GM19324 (cell line): ENCODE measurements around the gene WFDC5.
"Not testable (repeated sequence)": the region's sequence is repeated elsewhere in the genome, so short reads cannot be mapped to it uniquely, and the experiment has no call there.

Experiments
- ATAC-seq: cut with Tn5 transposase; IDR thresholded peaks from one replicate; pipeline ENCODE4 v1.9.1; 2021; ENCODE audit warnings: mild to moderate bottlenecking, moderate library complexity; ENCODE audit not compliant: unreplicated experiment, low FRiP score

The WFDC5 gene

DNA sequence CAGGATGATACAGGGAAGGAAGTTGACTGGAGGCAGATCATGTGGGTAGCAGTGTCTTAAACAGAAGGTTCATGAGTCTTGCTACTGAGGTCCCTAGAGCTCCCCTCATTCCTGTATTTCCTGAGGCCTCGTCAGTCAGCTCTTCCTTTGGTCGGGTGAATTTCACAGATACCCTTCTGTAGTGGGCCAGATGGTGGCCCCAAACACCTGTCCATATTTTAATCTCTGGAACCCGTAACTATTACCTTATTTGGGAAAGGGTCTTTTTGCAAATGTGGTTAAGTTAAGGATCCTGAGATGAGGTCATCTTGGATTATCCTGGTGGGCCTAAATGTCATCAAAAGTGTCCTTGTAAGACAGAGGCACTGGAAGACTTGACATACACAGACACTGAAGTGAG is 23.6 kb downstream of the WFDC5 start:
- no peak for ATAC-seq

DNA sequence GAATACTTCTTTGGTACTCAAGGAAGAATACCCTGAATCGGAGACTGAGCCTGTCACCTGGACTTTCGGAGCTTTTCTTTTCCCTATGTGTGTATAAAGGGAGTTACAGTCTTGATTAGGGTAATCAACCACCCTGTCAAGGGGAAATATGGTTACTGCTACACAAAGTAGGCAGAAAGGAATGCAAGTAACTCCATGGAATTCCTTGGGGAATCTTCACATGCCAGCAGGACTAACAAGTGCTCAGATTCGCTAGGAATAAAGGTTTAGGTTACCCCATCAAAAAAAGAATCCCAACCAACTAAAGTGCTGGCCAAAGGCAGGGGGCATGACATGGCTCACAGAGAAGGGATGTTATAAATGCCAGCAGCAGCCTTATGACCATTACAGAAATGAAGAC is 24.5 kb downstream of the WFDC5 start:
- no peak for ATAC-seq

DNA sequence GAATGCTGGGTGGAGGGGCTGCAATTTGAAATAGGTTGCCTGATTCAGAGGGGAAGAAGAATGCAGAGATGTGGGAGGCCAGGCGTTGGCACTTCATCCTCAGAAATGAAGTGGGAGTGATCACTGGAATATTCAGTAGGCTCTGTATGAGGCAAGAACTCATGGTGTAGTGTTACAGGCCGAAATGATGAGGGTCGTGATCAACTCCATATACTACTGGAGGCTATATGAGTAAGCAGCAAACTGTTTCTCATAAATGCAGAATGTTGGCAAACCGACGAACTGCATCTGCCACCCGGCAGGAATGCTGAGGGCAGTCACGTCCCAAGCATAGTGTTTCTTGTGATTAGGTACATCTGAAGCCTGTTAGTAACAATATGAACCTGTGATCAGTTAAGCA is 26.7 kb downstream of the WFDC5 start:
- ATAC-seq, result no peak

DNA sequence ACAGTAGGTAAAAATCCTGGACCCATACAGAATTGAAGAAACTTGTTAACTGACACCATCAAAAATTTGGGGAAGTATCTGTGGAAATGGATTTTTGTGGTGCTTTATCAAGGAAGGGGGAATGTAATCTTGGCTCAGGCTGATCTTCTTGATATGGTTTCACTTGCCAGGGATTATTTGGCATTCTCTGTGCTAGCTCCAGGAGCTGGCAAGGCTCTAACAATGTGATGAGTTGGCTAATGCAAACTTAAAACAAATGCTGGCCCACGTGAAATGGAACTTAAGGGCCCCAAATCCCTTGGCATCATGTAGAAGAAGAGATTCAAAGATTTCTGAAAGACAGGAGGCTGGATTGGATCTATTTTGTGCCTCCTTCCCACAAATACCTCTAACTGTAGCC is 27.2 kb downstream of the WFDC5 start:
- ATAC-seq, result no peak

DNA sequence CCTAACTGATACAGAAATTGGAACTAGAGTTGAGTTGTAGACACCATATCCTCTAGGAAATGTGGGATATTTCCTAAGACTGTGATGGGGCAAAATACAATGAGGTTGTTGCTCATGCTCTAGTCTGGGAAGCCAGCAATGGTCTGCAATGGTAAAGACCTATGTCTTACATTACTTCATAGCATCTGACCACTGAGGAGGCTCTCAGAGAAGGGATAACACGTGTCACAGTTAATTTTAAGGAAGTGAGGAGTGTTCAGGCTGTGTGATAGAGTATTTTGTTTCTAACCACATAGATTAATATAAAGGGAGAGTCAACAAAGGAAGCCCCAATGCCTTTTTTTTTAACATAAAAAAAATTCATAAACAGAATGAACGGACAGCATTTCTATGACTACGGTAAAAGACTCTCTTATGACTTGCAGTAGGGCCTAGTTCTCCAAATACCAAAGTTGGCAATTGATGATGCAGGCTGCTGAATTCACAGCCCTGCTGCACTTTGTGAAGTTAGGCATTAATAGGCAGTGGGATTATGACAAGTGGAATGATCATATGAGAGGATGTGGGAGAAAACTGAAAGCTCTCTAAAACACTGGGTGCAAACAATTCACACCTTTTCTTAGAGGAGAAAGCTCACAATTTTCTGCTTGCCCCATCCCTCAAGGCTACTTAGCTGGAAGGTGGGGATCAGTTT is 27.7 kb downstream of the WFDC5 start:
- no peak for ATAC-seq

DNA sequence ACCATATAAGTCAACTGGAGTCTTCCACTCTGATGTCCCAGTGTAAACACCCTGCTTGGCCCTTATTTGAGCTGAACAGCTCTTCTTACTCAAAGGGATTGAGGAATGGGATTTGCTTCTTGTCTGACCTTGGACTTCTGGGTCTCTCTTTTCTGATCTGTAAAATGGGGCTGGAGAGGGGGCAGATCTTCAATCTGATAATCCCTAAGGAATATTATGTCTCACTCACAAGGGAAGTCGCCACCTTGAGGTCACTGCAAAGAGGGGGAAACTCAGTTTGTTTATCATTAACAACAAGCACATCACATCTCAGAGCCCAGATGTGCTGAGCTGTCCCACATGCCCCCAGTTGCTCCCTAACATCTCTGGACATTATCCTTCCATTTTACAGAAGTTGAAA is 29.1 kb downstream of the WFDC5 start:
- ATAC-seq, result no peak

DNA sequence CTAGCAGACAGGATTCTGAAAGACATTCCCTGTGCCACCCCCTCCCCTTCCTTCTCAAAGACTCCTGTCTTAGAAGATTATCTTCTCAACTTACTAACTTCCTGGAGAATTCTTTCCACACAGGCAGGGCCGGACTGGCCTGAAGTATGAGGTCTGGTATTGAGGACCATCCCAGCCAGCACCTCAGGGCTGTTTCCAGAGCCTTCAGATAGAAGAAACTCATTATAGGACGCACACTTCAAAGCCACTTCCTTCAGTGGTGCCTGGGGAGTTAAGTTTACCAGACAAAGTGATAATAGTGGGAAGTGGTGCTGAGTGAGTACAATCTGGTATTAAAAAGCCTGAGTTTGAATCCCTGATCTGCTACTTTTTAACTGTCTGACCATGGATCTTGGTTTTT is 29.7 kb downstream of the WFDC5 start:
- ATAC-seq, result no peak

DNA sequence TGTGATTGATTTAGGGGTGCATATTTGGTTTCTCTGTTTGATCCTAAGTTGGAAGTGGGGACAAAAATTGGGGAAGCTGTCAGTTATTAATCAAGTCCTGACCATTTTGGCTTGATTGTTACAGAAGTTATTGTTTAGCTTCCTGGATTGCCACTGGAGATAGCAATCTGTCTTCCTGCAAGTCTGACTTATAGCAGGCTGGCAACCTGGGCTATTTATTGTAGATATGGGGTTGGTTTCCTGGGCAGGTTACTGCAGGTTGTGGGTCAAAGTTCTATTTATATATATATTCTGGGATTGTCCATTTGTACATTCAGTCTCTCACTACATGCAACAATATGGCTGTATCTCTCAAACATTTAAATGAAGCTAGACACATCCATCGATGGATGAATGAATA is 31.8 kb downstream of the WFDC5 start:
- ATAC-seq, result no peak

DNA sequence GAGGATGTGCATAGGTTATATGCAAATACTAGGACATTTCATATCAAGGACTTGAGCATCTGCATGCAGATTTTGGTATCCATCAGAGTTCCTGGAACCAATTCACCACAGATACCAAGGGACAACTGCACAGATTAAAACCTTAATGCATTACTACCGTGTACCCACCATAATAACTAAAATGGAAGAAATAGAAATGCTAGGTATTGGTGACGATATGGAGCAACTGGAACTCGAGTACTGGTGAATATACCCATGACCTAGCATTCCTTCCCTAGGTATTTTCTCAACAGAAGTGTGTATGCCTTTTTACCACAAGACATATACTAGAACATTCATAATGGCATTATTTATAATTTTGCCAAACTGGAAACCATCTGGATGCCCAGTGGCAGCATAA is 32.5 kb downstream of the WFDC5 start:
- no peak for ATAC-seq

DNA sequence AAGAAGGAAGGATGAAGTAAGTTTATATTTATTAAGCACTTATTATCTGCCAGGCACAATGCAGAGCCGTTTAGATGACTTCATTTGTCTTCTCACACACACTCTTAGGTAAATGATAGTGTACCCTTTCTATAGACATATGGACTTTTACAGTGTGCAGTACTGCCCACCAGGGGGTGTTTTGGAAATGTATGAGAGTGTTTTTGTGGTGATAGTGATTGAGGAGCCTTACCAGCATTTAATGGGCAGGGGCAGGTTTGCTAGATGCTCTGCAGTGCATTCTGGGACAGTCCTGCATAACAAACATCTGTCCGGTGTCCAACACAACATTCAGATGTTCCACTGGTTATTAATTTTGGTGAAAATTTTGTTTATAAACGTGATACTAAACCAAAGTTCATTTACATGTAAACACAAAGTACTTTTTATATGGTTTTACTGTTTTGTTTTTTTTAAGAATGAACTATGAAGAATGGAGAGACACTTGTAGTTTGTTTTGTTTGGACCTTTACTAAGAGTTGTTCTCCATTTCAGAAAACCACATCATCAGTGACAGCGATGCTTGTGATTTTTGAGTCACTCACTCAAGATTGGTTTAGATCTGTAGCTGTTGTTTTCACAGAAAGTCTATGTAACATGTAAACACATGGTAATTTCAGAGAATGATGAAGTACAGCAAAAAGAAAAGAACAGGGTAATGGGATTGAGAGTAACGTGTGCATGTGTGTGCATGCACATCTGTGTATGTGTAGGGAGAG is 33.9 kb downstream of the WFDC5 start:
- ATAC-seq, result no peak

DNA sequence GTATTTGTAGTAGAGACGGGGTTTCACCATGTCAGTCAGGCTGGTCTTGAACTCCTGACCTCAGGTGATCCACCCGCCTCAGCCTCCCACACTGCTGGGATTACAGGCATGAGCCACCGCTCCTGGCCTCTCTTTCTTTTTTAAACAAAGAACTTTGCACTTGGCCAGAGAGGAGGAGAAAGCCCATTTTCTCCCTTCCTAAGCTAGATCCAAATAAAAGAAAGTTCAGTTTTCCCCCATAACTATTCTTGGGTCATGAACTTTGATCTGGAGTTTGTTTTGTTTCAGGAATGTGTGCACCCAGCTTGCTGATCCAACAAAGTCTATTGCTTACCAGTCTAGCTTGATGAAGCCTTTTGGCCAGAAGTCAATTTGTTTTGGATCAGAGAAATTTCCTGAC is 37.4 kb downstream of the WFDC5 start:
- ATAC-seq, result no peak

DNA sequence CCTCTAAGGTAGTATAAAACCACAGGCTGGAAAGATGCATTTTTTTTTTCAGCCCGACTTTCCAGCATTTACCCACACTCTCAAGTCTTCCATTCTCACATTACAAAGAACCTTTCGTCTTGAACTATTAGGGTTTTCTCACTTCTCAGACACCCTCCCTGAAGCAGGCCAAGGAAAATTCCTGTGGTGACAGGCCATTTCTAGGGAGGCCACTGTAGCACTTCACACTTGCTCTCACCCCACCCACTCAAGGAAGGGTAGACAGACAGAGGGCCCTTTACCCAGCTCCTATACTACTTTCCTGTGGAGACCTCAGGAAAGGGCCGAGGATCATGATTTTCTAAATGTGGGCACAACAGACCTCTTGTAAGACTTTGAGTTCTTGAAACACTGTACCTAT is 41.8 kb downstream of the WFDC5 start:
- no peak for ATAC-seq

DNA sequence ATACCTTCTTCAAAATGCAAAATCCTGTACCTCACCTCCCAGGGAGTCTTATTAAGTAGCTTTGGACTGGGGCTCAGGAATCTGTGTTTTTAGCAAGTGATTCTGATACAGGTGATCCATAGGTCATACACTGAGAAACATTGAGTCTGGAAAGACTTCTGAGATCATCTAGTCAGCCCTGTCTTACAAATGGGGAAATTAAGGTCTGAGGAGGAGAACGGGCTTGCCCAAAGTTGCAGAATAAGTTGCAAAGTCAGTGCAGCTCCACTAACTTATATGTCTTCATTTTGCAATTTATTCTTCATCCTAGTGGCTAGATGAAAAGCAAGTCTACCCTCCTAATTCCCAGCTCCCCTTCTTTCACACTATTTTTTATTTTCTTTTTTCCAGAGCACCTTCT is 42.9 kb downstream of the WFDC5 start:
- ATAC-seq, result no peak

DNA sequence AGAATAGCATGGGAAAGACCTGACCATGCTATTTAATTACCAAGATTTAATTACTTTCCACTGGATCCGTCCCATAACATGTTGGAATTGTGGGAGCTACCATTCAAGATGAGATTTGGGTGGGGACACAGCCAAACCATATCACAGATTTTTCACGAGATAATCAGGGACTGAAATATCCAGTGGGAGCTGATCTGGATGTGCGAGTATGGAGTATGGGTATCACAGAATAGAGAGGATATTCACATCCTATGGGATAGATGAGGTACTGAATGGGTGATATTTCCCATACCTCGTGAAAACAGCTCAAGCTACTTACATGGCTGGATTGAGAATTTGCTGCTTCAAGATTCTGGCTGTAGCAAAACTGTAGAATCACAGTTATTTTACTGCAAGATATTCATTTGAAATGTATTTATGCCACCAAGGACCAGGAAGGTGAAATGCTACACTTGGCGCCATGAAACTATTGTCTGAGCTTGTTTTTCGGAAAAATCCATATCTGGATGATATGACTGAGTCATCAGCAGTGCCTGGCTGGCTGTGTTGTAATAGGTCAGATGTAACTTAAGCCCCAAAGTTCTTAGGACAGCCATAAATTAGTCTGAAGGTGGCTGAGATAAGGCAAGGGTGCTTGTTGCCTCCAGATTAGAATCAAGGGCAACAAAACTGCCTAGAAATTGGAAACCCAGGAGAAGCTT is 43.9 kb downstream of the WFDC5 start:
- ATAC-seq, result no peak

DNA sequence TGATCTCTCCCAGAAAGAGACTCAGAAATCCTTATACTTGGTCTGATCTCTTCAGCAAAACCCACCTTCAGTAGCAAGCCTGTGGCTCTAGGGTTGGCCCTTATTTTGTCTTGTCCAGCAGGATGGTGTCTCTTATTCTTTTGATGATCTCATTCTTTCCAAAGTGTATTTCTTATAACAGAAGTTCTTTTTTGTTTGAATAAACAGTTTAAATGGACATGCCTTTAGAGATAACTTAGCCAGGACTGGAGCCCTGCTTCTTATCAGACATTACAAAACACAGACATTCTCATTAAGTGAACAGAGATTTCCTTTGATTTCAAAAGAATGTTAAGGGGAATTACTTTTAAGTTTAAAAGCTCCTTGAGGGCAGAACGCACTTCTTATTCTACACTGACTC is 45.7 kb downstream of the WFDC5 start:
- no peak for ATAC-seq

DNA sequence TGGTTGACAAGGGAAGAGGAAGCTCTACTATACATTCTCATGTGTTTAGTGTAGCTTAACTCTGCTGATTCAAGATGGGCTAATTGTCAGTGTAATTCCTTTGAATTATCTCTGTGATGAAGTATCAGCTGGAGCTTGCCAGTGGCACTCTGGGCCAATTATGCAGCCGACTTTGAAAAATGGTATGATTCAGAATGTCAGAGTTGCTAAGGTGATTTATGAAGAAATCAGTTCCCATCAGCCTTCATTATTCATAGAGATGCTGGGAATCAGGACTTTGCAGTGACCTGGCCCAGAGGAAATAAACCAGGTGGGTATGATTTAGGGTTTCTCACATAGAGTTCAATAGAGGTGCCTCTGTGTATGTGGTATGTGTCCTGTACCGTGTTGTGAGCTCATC is 47.4 kb downstream of the WFDC5 start:
- no peak for ATAC-seq

DNA sequence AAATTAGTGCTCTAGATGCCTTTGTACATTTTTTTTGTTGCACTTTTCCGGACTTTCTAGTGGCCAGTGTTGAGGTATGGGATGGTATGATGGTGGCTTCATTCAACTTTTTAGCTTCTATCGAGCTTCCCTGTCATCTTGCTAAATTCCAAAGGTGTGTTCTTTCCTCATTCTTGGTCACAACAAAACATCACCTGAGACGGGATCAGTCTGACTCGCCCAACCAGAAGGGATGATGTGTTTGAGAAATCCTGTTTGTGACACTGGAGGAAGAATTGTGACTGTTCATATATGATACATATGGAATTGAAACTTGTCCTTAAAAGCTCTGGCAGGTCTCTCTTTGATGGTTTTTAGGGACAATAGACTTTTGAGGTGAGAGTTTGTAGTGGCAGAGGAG is 47.9 kb downstream of the WFDC5 start:
- ATAC-seq, result no peak

DNA sequence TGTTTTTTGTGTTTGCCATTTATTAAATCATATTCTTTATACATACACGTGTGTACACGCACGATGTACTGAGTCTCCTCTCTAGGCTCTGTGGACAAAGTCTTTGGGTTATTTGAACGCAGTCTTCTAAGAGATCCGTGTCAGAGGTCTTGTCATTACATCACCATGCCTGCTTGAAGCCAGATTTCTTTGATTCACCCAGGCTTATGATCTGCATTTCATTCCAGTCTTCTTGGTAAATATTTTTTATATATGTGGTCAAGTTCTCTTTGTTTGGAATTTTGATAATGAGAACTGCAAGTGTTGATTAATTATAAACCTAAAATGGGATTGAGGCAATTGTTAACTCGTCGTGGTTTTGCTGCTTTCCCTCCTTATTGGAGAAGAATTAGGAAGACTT is 48.6 kb downstream of the WFDC5 start:
- no peak for ATAC-seq

DNA sequence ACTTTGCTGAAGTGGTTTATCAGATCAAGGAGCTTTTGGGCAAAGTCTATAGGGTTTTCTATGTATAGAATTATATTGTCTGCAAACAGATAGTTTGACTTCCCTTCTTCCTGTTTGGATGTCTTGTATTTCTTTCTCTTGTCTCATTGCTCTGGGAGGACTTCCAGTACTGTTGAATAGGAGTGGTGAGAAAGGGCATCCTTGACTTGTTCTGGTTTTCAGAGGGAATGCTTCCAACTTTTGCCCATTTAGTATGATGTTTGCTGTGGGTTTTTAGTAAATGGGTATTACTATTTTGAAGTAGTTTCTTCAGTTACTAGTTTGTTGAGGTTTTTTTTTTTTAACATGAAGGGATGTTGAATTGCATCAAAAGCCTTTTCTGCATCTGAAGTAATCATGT is 50.2 kb downstream of the WFDC5 start:
- no peak for ATAC-seq

DNA sequence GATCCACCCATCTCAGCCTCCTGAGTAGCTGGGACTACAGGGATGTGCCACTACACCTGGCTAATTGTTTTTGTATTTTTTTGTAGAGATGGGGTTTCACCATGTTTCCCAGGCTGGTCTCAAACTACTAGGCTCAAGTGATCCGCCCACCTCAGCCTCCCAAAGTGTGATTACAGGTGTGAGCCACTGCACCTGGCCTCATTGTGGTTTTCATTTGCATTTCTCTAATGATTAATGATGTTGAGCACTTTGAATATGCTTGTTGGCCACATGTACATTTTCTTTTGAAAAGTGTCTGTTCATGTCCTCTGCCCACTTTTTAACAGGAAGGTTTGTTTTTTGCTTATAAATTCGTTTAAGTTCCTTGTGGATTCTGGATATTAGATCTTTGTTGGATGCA is 51.9 kb downstream of the WFDC5 start:
- not testable (repeated sequence) for ATAC-seq

DNA sequence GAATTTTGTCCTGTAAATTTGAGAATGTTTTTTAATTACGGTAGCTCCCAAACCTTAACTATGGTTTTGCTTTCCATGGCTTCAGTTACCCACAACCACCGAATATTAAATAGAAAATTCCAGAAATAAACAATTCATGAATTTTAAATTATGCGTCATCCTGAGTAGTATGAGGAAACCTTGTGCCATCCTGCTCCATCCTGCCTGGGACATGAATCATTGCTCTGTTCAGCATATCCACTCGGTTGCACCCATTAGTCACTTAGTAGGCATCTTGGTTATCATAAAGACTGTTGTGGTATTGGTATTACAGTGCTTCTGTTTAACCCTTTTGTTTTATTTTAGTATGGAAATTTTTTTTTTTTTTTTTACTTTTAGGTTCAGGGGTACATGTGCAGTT is 53.7 kb downstream of the WFDC5 start:
- no peak for ATAC-seq

DNA sequence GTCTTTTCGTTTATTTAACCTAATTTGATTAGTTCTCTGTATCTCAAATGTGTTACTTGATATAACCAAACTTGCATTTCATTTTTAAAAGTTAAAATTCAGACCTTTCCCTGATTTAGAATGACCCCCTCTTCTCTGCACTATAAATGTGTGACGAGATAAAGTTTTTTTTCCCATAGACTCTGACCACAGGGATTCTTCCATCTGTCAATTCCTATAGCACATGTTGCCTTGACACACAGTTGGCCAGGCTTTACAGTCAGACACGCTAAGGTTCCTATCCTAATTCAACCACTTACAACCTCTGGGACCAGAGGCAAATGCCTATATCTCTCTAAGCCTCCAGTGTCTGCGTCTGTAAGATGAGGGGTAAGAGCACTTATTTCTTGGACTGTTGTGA is 54.7 kb downstream of the WFDC5 start:
- no peak for ATAC-seq
